Glomerular visceral epithelial cell (primary cell): Measurements from ENCODE around the gene ANKRD52.

Experiments used
- DNase-seq: peaks from one replicate; pipeline ENCODE4 v3.0.0-alpha.2; 2016; ENCODE audit errors: extremely low spot score

ANKRD52 gene

DNA sequence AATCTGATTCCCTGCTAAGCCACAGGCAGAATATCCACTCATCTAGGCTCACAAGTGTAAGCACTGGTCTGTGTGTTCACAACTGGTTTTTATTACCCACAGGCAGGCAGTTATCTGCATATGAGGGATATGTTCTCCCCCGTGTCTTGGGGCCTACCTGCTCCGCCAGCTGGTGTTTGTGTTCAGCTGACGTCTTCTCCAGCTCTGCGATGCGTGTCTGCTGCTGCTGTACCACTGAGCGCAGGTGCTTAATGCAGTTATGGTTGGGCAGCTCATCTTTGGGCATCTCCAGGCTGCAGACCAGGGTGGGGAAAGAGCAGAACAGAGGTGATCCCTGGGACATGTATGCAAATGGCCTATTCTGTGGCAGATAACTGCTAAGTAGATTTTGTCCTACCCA is 50.2 kb downstream of the ANKRD52 start:
- no peak for DNase-seq

DNA sequence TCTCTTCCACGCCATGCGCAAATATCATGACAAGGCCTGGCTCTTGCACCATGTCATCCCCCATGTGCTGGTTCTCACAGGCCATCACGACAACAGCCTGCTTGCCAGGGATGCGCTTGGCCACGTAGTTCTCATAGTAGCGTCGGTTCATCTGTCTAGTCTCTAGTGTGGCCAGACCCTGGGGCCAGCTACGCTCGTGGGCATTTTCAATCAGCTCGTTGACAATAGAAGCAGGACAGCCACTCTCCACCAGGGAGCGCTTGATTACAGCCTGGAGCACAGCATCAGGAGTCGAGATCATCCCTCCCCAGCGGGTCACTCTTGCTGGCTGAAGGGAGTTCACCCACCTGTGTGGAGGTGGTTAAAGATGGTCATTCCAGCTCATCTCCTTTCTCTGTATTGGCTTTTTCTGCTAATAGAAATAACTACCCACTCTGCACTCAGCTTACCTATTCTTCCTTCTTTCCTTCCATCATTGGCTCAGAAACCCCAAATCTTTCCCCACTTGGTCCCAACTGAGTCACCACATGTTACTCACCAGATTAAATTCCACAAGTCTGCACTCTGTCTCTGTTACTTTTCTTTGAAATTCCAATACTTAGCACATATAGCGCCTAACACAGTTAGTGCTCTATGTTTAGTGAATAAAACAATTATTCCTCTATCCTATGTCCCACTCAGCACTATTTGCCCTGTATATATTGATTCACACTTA is 51.6 kb downstream of the ANKRD52 start:
- DNase-seq = peak; percentile 47

DNA sequence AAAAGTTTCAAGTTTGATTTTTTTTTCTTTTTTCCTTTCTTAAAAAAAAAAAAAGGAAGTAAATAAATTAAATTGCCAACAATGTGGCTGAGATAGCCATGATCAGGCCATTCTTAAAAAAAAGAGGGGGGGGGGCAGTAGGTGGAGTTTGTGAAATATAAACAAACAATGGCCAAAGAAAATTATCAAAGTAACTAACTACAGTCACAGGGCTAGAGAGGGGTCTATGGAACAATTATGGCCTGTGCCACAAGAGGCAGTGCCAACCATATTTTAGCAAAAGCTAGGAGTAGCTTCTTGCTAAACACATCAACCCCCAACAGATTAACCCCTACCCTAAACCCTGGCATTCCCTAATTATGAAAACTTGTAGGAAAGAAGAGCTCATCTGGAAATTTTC is 52.7 kb downstream of the ANKRD52 start:
- DNase-seq = no peak

DNA sequence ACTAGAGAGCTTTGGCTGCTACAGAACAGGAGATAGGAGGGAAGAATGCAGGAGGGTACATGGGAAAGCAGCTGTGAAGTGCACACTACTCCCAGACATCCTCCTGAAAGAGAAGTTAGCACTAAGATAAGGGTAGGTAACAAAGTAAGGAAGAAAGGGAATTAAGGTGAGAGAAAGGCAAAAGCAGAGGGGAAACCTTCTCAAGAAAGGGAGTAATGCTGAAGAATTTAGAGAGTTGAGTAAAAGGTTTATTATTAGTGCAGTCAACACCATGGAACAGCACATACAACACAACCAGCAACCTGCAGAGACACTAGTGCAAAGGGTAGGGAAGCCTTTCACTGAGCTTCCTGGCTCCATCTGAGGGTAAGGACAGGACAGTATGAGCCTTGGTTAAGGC is 53.9 kb downstream of the ANKRD52 start:
- no peak for DNase-seq

DNA sequence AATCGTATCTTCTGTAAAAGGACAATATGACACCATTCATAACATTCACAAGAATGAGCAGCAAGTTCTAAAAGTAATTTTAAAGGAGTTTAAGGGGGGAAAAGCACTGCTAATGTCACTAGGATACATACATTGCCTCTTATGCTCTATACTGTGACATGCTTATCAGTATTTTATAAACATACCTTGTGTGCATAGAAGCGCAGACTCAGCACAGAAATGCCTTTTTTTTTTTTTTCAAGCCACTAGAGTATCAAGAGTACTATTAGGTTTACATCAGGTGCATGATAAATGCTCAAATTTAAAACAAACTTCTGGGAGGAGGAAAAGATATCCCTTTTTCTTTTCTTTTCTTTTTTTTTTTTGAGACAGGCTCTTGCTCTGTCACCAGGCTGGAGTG is 55.3 kb downstream of the ANKRD52 start:
- DNase-seq = no peak

DNA sequence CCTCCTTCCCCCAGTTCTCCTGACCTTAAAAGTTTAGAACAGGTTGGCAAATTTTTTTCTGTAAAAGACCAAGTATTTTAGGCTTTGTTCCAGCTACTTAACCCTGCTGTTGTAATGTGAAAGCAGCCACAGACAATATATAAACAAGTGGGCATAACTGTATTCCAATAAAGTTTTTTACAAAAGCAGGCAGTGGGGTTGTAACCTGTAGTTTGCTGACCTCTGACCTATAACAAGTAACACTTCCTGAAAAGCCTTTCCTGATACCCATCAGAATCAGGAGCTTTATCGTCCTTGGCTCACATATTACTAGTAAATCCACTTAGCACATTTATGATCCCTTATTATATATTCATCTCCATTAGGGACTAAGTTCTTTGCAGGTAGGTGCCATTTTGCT is 55.8 kb downstream of the ANKRD52 start:
- DNase-seq = no peak

DNA sequence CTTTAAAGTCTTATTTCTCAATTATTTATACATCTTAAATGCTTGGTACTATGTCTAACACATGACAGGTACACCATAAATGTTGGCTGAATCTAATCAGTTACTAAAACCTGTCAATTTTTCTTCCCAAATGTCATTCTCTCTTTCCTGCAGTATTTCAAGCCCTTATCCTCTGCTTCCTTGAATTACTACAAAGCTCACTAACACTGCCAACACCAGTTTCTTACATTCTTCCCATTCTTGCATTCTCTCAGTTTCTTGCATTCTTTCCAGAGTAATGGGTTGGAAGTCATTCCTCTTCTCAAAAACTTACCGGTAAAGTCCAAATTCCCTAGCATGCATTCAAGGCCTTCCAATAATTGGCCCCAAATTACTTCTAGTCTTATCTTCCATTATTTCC is 59.3 kb downstream of the ANKRD52 start:
- DNase-seq = no peak

DNA sequence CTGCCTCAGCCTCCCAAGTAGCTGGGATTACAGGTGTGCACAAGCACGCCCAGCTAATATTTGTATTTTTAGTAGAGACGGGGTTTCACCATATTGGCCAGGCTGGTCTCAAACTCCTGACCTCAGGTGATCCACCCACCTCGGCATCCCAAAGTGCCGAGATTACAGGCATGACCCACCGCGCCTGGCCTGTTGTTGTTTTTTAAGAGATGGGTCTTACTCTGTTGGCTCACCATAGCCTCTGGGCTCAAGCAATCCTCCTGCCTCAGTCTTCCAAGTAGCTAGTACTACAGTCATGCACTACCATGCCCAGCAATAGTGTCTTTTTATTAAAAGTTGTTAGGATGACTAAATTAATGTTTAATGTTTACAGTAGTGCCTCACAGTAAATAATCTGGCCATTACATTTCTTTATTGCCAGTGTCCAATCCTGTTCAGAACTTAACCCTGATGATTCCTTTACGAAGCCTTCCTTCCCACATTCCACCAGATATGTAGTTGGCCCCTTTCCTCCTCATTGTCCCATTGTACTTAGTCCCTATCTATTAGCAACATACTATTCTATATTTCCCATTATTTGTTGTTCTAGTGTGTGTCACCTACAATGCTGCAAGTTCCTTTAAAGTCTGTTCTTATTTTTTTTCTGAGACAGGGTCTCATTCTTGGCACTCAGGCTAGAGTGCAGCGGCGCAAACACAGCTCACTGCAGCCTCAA is 60.1 kb downstream of the ANKRD52 start:
- no peak for DNase-seq

DNA sequence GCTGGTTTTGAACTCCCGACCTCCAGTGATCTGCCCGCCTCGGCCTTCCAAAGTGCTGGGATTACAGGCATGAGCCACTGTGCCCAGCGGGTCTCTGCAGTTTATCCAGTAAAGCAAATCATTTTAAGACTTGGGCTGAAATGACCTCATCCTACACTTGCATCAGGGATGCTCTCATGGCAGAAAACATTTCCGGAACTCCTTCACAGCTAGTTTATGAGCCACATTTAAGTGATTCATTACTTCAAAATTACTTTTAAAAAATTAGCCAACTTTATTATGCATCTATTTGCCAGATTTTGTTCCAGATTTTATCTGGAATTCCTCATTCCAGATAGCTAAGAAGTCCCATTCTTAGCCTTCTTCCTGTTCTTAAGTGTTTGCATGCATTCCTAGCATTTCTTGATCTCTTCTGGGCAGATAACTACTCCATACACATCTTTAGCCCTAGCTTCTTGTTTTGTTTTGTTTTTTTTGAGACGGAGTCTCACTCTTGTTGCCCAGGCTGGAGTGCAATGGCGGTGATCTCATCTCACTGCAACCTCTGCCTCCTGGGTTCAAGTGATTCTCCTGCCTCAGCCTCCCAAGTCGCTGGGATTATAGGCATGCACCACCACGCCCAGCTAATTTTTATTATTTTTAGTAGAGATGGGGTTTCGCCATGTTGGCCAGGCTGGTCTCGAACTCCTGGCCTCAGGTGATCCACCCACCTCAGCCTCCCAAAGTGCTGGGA is 61.2 kb downstream of the ANKRD52 start:
- DNase-seq = peak; percentile 35

DNA sequence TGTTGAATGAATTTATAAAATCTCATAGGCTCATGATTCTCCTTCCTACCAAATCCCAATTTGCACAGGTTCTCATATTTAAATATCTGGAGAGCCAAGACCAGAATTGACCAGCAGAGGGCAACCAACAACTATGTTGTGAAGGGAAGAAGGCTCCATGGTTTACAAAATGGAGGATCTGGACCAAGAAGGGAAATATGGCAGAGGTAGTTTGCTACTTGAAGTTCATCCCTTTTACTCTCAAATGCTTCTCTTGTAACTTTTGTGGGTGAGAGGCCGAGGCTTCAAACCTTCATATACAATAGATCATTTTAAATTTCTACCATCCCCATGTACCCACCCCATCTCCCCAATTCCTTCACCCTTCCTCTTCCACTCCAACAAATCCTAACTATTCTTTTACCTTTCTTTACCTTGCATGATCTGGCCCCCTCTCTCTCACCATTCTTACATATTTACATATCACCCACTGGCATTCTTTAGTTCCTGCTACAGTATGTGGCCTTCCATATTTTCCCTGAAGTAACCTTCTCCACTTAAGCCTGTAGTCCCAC is 65.1 kb downstream of the ANKRD52 start:
- peak; percentile 75 for DNase-seq

DNA sequence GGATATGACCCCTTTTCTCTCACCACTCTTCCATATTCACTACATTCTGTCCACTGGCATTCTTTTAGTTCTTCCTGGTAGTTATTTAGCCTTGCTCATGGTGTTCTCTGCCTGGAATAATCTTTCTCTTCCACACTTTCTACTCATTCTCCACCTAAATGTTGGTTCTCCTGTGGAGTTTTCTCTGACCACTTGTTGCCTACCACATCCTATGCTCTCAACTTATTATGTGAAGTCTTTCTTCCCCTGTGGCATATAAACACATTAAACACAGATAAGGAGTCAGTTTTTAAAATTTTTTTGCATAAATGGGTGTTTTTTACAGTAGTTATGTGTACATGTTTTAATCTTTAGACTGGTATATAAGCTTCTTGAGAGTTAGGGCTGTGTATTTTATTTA is 65.6 kb downstream of the ANKRD52 start:
- DNase-seq = no peak

DNA sequence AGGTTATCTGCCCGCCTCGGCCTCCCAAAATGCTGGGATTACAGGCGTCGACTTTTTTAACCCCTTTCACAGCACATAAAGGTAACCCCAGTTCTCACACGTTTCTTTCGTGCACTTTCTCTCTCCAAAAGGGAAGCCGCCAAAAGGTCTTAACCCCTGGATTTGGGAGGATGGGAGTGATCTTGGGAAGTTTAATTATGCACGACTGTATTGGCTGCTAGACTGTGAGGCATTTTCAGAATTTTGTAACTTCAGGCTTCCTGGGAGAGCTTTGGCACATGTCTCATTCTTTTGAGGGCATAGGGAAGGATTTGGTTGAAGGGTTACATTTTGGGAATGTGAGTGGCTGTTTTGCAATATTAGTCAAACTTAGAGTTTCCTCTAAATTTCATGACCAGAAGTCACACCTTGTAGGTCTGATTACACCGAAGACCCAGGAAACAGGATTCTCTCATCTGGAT is 67.5 kb downstream of the ANKRD52 start:
- no peak for DNase-seq

DNA sequence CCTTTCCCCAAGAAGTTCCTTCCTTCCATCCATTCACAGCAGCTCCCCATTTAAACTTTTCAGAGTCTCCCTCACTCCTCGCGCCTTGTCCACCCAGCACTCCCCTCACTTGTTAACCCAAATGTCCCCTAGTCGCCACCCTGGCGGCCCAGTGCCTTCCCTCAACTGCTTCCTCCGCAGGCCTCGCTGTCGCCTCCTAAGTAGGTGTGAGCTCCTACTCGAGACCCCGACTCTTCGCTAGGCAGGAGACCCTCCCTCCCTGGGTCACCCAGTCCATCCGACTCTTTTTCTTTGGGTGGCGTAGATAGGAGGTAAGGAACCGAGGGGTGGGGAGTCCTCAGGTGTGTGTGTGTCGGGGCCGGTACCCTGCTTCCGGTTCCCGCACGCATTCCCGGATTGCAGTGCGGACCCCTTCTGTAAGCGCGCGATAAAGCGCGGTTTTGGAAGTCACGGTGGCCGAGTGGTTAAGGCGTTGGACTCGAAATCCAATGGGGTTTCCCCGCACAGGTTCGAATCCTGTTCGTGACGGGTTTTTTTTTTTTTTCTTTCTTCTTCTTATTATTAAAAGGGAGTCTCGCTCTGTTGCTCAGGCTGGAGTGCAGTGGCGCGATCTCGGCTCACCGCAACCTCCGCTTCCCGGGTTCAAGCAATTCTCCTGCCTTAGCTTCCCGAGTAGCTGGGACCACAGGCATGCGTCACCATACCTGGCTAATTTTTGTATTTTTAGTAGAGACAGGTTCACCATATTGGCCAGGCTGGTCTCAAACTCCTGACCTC is 68.1 kb downstream of the ANKRD52 start:
- DNase-seq = peak; percentile 89

DNA sequence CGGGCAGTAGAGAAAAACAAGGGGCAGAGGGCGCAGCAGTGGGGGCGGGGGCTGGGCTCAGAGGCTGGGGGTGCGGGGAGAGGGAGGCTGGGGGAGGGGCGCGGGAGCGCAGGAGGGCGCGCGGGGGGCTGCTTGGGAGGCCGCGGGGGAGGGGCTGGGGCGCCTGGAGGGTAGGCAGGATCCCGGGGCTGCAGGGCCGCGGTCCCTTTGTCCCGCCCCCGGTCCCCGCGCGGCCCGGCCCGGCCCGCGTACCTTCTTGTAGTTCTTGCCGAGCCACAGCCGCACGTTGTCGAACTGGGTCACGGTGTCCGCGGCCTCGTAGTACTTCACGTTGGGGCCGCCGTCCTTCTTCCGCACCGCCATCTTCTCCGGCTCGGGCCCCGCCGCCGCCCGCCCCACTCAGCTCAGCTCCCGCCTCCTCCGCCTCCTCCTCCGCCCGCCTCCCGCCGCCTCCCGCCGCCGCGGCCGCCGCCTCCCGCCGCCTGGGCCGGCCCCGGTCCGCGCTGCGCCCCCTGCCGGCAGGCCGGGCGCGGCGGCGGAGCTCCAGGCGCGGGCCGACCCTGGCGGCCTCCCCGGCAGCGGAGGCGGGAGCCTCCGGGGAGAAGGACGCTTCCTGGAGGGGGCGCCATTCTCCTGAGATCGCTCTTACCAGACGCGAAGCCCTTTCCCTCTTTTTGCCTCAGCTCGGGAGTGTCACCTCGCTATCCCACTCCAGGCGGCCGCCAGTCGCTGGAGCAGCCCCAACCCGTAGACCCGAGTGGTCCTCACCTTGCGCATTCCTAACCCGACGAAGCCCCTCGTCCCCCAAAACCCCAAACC is 68.9 kb downstream of the ANKRD52 start, which contains the start of gene SMARCC2:
TSS of gene SMARCC2 (minus strand) at position 385 of the 819 bp plus-strand sequence. CDS start at position 363, 22 bp downstream.
- peak; percentile 91 for DNase-seq

DNA sequence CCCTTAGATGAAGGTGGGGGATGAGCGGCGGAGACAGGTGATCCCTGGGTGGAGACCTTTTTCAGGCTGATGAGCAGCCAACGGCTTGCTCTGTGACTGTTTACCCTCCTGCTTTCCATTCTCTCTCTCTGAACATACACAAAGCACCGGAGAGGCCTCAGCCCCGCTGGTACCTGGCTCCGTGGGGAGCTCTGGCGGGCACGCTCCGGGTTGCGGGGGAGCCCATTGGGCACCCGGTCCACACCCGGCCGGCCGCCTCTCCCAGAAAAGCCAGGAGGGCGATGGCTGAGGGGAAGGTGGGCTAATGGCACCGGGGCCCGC is 69.4 kb downstream of the ANKRD52 start:
- DNase-seq = peak; percentile 2

DNA sequence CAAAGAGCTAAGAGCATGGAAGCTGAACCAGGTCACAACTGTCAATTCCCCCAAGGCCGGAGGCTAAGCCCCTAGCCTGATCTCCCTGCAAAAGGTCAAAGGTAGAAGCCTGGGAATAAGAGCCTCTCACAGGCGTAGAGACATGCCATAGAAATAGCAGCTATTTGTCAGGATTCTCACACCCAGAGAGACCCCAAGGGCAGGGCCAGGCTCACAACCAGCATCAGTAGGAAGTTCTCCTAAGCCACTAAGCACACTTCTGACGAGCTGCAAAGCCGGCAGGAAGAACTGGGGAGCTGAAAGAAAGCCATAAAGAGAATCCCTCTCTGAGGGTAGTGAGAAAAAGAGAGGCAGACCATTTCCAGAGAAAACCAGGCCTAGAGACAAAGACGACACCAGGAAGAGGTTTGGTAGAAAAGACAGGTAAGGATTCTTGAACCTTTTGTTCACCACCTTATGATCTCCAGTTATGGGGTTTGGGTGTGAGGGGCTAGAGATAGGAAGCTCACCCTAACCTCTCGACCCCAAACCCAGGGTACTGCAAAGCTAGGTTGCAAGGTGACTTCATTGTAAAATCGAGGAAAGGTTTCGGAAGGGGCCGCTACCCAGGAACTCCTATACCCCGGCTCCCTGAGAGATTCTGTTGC is 69.9 kb downstream of the ANKRD52 start:
- peak; percentile 7 for DNase-seq
